Right hindlimb (tissue), 1 donor: ENCODE measurements around the gene HOXD9.

Source experiments
- DNase-seq: peaks from one replicate; pipeline ENCODE4 v3.0.0-alpha.2; 2018

Gene HOXD9

DNA sequence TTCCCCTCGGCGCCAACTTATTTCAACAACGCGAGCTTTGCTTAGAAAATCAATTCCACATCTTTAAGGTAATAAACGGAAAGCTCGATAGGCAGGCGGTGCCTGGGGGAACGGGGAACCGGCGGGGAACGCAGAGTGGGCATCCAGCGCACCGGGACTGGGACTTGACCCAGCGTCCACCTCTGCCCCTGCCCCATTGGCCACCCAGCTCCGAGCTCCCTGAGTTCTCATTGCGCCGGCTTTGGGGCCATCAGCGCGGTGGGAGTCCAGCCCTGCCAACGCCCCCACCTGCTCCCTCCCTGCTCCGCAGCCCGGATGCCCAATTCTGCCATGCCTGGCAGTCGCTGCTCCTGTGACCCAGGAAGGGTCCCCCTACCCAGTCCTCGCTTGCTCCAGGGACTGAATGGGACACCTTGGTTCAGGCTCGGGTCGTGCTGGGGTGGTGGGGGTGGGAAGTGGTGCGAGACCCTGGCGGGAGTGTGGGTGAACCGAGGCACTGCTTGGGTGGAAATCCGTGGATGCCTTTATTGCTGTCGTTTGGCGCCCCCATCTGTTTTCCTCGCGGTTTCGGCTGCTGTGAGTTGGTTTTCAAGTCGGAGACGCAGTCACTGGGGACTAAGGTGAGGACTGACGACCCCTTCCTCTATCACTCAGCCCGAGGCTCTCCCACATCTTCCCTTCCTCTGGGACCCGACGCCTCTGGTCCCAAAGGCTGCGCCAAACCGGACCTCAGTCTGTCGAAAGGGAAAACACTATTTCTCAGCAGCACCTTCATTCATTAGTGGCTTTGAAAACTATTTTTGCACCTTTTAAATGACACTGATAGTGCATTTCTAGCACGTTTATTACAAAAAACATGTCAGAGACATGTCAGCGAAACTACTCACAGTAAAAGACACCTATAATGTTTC lies 36.4 kb upstream of the HOXD9 start:
- DNase-seq = peak; percentile 63

GRCh38 chr2:176087330-176088047 lies 35.0 kb upstream of the HOXD9 start:
- no peak for DNase-seq

GRCh38 chr2:176088048-176088936 lies 34.2 kb upstream of the HOXD9 start:
- DNase-seq = peak; percentile 79

- peak; percentile 6 for DNase-seq
Observed at GRCh38 chr2:176088937-176089842, 33.3 kb upstream of the HOXD9 start.

DNA sequence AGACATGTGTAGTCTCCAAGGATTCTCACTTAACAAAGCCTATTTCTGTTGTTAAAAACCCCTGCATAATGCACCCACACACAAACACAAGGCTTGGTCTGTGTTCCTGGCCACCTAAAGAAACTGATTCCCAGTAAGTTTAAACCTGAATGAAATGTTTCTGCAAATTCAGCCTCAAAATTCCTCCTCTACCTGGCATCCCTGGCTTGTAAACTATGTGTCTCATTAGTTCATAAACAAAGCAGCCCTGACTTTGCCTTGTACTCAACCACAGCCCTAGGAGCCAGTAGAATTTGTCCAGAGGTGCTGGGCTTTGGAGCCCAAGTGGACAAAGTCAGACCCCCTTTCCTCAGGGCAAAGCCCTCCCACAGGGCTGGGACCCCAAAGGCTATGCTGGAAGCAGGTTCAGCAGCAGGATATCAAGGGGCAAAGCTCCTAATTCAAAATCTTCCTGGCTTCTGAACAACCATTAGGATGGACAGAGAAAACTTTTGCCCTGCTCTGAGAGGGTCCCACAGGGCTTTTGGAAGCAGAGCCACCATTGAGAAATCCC lies 32.6 kb upstream of the HOXD9 start:
- no peak for DNase-seq

DNA sequence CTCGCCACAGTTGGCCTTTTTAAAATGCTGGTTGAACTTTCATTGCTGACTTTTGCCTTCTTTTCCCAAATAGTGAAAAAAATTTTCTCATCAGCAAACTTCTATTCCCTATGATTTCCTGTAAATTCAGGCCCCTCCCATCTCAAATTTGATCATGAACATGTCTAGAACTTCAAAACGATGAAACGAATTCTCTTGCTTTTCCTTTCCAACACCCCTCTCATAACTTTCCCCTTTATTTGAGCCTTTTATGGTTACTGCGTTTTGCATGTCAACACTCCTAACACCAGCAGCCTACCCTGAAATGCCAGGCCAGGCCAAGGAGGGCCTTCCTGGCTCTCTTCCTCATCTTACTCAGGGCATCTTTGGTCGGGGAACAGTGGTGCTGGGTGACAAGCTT lies 31.7 kb upstream of the HOXD9 start:
- no peak for DNase-seq

DNA sequence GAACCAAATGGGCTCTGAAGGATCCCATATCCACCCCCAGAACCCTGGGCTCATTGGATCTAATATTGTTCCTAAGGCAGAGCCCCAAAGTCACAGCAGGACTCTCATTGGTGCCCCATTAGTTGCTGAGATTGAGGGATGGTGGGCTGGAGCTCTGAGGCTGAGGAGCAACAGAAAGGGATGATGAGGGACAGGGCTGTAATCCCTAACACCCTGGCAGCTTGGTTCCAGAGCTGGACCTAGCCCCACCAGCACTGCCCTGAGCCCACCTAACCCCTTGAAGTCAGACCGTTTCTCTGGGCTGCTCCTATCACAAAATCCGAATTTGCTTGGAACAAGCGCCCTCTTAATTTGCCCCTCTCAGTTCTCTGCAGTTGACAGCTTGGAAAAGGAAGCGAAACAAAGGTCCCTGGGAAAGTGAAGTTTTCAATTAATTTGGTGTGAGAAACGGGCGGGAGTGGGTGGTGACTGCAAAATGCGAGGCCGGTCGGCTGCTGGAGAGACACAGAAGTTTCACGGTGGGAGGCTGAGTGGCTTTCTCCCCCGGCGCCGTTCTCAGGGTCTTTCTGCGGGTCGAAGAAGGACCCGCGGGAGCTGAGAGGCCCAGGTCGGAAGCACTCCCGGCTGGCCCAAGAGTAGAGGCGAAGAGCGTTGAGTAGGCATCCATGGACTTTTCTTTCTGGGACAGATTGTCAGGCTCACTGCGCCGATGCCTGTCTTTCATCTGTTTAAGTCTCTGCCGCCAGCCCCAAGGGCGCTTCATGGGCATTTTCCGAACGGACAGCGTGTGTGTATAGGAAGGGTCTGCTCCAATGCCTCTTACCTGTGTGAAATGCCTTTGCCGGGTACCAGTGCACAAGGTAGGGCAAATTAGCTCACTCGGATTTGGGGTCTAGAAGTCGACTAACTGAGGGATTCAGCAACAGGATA lies 30.9 kb upstream of the HOXD9 start:
- no peak for DNase-seq

DNA sequence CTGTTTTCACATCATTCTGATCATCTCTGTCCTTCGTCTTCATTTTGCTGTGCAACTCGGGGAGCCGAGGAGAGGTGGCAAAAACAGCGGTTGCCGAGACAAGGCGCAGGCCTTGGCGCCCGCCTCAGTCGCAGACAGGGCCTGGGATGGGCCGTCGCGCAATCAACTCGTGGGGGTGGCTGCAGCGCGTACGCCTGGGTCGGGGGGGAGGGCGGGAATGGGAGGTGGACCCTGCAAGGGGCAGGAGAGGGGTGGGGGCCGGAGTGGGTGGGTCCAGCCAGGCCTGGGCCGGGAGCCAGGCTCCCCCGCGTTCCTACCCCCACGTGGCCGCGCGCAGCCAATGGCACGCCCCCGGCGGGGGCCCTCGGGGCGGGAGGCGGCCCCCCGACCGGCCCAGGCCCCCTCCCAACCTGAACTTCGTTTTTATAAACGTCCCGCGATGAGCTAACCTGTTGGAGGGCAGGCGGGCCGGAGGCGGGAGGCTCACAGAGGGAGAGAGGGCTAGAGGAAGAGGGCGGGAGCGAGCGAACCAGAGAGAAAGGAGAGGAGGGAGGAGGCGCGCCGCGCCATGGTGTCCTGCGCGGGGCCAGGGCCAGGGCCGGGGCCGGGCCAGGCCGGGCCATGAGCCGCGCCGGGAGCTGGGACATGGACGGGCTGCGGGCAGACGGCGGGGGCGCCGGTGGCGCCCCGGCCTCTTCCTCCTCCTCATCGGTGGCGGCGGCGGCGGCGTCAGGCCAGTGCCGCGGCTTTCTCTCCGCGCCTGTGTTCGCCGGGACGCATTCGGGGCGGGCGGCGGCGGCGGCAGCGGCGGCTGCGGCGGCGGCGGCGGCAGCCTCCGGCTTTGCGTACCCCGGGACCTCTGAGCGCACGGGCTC lies 30.0 kb upstream of the HOXD9 start, which contains the start of gene HOXD13:
TSS of gene HOXD13 (plus strand) at position 452 of the 875 bp plus-strand sequence. CDS start at position 622, 170 bp downstream.
- DNase-seq = no peak

GRCh38 chr2:176093145-176093897 lies 29.2 kb upstream of the HOXD9 start:
- DNase-seq = no peak

DNA sequence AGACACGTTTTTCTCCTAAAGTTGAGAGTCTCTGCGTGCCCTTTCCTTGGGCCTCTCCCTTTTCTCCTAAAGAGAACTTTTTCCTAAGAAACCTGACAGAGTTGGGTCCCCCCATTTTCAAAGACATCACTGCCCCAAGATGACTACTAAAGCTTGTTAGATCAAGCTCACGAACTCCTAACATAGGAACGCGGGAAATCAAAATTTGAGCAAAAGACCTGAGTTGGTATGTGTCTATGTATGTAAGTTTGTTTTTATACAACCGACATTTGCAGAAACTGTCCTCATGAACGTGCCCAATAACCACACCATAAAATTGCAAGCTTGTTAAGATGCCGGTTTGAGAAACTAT lies 28.6 kb upstream of the HOXD9 start:
- no peak for DNase-seq

DNA sequence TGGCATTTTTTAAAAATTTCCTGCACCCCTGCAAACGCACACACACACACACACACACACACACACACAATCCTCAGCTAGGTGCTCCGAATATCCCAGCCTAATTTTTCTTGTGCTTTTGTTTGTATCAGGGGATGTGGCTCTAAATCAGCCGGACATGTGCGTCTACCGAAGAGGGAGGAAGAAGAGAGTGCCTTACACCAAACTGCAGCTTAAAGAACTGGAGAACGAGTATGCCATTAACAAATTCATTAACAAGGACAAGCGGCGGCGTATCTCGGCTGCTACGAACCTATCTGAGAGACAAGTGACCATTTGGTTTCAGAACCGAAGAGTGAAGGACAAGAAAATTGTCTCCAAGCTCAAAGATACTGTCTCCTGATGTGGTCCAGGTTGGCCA lies 28.2 kb upstream of the HOXD9 start:
- no peak for DNase-seq

DNA sequence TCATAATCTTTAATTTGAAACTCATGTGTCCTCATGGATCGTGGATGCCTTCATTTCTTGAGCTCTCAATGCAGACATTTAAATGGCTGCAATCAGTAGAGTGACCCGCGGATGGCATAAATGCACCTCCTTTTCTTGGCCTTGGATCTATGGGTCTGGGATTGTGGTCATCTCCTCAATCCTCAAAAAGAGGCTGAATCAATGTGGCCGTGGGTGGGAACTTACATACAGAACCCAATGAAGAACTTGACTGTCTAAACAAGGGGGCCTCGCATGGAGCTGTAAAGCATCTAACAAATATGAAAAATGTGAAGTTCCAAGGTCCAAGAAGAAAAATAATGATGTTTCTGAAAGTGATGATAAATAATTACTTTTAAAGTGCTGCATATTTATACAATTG lies 27.1 kb upstream of the HOXD9 start:
- DNase-seq = no peak

DNA sequence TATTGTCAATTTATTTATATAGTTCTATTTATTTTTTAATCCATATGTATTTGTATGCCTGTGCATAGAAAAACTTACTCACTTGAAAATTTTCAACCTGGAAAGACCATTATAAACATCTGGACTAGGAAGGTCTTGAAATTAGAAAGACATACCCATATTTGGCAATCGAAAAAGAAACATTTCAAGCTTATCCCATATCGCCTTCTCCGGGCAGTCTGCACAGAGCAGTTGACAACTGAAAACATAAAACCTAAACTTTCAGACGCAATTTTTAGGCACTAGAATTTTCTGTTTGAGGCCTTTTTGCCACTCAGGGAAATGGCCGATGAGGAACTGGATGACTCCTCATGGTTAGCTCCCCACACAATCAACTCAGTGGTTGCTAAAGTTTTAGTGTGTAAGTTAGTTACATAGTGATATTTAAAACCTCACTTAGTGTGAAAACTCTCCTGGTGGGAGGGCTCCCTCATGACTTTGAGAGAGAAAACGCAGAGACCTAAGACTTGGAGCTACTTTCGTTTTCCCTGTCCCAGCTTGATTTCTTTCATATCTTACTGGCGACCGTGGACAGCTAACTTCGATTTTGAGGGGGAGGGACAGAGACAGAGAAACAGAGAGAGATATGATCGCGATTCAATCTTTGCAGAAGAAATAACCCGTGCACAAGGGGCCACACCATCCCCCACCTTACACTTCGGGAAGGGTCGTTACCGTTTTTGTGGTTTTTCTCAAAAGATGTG lies 26.1 kb upstream of the HOXD9 start:
- peak; percentile 39 for DNase-seq

DNA sequence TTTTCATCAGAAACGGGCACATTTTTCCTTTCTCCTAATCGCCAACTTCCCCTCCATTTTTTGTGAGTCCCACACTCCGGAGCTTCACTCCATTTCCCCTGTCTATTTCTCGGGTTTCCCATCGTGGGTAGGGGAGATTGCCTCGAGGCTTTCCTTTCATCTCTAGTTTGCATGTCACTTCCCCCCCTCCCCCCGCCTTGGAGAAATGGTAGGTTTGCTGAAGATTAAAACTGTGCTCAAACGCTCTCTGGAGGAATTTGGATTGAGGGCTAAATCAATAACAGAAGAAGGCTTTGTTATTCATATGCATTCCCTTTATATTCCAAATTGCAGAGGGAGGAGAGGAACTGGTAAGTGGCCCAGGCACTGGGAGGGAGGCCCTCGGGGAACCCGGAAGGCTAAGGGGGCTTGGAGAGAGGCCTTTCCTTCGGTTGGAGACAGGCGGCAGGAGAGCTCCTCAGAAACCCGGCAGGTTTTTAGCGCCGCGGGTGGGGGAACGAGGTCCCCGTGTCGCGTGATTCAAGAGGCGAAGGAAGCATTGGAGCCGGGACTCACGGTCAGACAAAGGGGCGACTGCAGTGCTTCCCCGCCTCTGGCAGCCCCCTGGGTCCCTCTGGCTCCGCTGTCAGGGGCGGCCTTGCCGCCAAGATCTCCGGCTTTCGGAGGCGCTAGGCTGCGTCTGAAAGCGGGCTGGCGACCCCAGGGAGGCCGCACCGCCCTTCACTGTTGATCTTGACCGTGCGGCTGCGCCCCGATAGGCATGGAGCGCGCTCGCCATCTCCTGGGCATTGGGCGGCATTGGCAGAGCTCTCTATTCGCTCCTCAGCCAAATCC lies 25.3 kb upstream of the HOXD9 start:
- peak; percentile 73 for DNase-seq

DNA sequence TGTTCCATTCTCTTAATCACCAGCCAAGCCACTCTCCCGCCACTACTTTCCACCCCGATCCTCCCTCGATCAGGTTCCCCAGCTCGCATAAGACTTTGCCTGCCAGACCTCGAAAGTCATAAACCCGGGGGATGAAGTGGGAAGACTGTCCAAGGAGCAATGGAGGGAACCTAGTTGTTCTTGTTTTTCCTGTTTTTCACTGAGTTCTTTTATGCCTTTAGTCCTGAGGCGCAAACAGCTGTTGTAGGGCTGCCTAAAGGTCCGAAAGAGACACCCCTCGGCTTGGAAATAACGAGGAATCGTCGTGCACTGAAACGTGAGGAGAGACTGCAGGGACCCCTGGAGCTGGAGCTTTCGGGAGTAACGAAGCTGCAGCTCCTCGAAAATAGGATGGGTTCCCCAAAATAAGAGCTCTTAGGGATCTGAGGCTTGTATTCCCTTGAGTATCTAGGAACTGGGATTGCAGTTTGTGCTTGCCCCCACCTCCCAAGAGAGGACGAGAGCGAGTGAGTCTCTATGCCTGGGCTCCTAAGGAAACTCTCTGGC lies 24.6 kb upstream of the HOXD9 start:
- no peak for DNase-seq

DNA sequence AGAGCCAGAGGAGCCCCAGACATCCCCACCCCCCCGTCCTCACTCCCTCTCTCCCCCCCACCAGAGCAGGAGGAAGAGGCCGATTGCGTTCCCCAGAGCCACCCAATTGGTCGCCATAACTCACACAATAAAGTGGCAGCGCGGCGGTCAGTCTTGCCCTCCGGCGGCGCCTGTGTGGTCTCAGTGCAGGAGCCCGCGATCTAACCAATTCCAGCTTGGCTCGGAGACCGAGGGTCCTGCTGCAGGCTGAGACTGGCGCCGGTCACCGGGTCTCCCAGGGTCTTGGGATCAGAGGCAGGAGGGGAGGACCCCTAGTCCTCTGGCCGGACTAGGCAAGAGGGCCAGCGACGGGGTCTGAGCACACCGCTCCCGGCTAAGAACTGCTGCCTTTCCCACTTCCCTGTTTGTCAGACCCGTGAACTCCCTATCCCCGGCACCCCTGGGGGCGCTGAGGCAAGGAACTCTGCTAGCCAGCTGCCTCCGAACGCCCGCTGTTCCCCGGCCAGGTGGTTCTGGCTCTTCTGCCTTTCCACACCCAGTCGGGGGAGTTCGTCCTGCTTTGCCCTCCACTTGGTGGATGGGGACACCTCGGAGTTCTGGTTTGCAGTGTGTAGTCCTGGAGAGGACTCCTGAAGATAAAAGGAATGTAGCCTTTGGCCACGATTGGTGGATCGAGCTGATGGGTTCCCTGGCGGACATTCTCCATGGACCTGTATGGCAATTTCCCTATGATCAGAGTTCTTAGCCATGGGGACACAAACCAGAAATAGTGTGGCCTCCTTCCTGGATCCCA lies 24.0 kb upstream of the HOXD9 start:
- DNase-seq = no peak
